Tibial nerve (tissue), 3 donors: ENCODE measurements around the gene NRXN3.

Source experiments
- POLR2A ChIP-seq, 2 donors: fragments of 450-650 bp; IDR thresholded peaks; one replicate each; pipeline ENCODE4 v1.6.1; 2017; ENCODE audit warnings: antibody characterized with exemption in 2 of 2, mild to moderate bottlenecking in 2 of 2, moderate library complexity in 2 of 2
- TF ChIP-seq, protein P1 (sequence below), 5 experiments: fragments of 200-600 bp in 3 of 5; fragments of 450-650 bp in 2 of 5; sonication (generic) in 3 of 5; IDR thresholded peaks; one replicate each; pipeline ENCODE4 v1.5.1; 2016 to 2019; ENCODE audit warnings: antibody characterized with exemption in 5 of 5, mild to moderate bottlenecking in 3 of 5, moderate library complexity in 2 of 5

DNA sequence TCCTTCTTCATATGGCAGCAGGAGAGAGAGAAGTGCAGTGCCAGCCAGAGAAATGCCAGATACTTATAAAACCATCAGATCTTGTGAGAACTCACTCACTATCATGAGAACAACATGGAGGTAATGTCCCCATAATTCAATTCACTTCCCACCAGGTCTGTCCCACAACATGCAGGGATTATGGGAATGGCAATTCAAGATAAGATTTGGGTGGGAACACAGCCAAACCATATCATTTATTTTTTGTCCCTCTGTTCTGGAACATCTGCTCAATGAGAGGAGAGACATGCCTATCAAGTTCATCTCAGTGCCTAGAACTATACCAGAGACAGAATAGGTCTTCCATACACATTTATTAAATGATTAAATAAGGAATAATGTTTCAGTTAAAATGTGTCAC, 543.5 kb downstream of the NRXN3 start:
- no peak for TF ChIP-seq POLR2A (IDR thresholded peaks at IDR 0.05)
- TF ChIP-seq, protein P1, sequence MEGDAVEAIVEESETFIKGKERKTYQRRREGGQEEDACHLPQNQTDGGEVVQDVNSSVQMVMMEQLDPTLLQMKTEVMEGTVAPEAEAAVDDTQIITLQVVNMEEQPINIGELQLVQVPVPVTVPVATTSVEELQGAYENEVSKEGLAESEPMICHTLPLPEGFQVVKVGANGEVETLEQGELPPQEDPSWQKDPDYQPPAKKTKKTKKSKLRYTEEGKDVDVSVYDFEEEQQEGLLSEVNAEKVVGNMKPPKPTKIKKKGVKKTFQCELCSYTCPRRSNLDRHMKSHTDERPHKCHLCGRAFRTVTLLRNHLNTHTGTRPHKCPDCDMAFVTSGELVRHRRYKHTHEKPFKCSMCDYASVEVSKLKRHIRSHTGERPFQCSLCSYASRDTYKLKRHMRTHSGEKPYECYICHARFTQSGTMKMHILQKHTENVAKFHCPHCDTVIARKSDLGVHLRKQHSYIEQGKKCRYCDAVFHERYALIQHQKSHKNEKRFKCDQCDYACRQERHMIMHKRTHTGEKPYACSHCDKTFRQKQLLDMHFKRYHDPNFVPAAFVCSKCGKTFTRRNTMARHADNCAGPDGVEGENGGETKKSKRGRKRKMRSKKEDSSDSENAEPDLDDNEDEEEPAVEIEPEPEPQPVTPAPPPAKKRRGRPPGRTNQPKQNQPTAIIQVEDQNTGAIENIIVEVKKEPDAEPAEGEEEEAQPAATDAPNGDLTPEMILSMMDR (IDR thresholded peaks at IDR 0.05): no peak
